G401.6 (cell line): ENCODE results near the gene CSK.

Experiments
- FAIRE-seq: peaks from 2 replicates; lab custom pipeline; 2012; peaks lifted over from hg19 to GRCh38; lab: Jason Lieb, UNC

Gene CSK

GRCh38 chr15:74826364-74826819 lies 44.5 kb downstream of the CSK start, which contains the start of gene CPLX3:
TSS of gene CPLX3 (plus strand) at chr15:74826627. CDS start at chr15:74826704, 77 bp downstream.
- FAIRE-seq, result no peak

GRCh38 chr15:74826921-74827320 lies 45.0 kb downstream of the CSK start:
- no peak for FAIRE-seq

- FAIRE-seq, result no peak
These were observed 45.7 kb downstream of the CSK start for GRCh38 chr15:74827614-74828013.

- no peak for FAIRE-seq
These were observed 47.0 kb downstream of the CSK start for GRCh38 chr15:74828835-74829234.

GRCh38 chr15:74829486-74829885 lies 47.6 kb downstream of the CSK start:
- no peak for FAIRE-seq

- FAIRE-seq, result no peak
These were observed 48.1 kb downstream of the CSK start for GRCh38 chr15:74829991-74830390.

GRCh38 chr15:74830868-74831267 lies 49.0 kb downstream of the CSK start:
- no peak for FAIRE-seq

- FAIRE-seq, result no peak
These were observed 50.1 kb downstream of the CSK start for GRCh38 chr15:74831813-74832495.

- FAIRE-seq, result no peak
These were observed 50.9 kb downstream of the CSK start for GRCh38 chr15:74832826-74833225.

- no peak for FAIRE-seq
These were observed 51.7 kb downstream of the CSK start for GRCh38 chr15:74833376-74834107.

- FAIRE-seq, result peak; percentile 96
These were observed 53.5 kb downstream of the CSK start for GRCh38 chr15:74835312-74835823.

- no peak for FAIRE-seq
These were observed 55.0 kb downstream of the CSK start for GRCh38 chr15:74836846-74837245.

GRCh38 chr15:74837482-74838136 lies 55.7 kb downstream of the CSK start:
- no peak for FAIRE-seq

- FAIRE-seq, result no peak
These were observed 56.2 kb downstream of the CSK start for GRCh38 chr15:74838137-74838516.

GRCh38 chr15:74838746-74839525 lies 57.1 kb downstream of the CSK start:
- no peak for FAIRE-seq

GRCh38 chr15:74839526-74840395 lies 57.9 kb downstream of the CSK start:
- no peak for FAIRE-seq

GRCh38 chr15:74840851-74841775 lies 59.2 kb downstream of the CSK start:
- no peak for FAIRE-seq

- no peak for FAIRE-seq
These were observed 60.1 kb downstream of the CSK start for GRCh38 chr15:74841891-74842373.

GRCh38 chr15:74842581-74843444 lies 60.9 kb downstream of the CSK start, which contains the start of gene ULK3:
TSS of gene ULK3 (minus strand) at chr15:74843156. CDS start at chr15:74843105, 51 bp downstream.
- peak; percentile 58 for FAIRE-seq
